Measurements from ENCODE around the gene IPCEF1.

The IPCEF1 gene

GRCh38 chr6:154378518-154378917 is 21.9 kb upstream of the IPCEF1 start:
- intact Hi-C loops (cut with DNase I), result no loop called here
- DNase-seq, result no peak

- DNase-seq, result no peak
- intact Hi-C loops (cut with DNase I), result no loop called here
Measured at GRCh38 chr6:154377726-154378125, 21.1 kb upstream of the IPCEF1 start.

DNA sequence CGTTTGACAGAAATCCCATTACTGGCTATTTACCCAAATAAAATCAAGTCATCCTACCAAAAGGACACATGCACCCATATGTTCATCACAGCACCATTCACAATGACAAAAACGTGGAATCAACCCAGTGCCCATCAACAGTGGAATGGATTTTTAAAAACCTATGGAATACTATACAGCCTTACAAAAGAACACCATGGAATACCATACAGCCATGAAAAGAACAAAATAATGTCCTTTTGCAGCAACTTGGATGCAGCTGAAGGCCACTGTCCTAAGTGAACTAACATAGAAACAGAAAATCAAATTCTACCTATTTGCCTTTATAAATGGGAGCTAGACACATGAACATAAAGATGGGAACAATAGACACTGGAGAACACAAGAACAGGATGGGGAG is 17.4 kb upstream of the IPCEF1 start:
- intact Hi-C loops (cut with DNase I), result no loop called here
- peak in 1 of 42 donors; percentile 12 for DNase-seq

GRCh38 chr6:154371281-154371680 is 14.7 kb upstream of the IPCEF1 start:
- no peak for DNase-seq
- intact Hi-C loops (cut with DNase I), result no loop called here

DNA sequence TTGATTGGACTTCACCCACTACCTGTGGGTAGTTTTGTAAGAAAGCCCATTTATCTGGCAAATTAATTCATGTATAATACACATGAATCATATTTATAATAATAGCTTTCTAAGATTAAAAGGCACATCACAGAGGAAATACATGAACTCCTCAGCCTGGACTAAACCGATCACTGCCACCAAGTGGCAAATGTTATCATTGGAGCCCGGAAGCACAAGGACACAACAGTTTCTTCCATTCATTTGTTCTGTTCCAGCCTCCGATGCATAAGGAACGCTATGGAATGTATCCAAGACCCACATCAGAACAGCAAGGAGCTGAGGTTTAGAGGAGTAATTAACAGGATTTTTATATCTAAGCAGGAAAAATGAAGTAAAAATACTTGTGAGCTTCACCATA is 13.9 kb upstream of the IPCEF1 start:
- intact Hi-C loops (cut with DNase I), result no loop called here
- peak in 33 of 42 donors; percentile 18 to 77 (median 48) for DNase-seq

GRCh38 chr6:154367839-154368695 is 11.5 kb upstream of the IPCEF1 start:
- intact Hi-C loops (cut with DNase I), result no loop called here
- DNase-seq, result no peak

- intact Hi-C loops (cut with DNase I), result no loop called here
- no peak for DNase-seq
Measured at GRCh38 chr6:154367336-154367735, 10.7 kb upstream of the IPCEF1 start.

GRCh38 chr6:154363821-154364220 is 7.2 kb upstream of the IPCEF1 start:
- intact Hi-C loops (cut with DNase I), result no loop called here
- no peak for DNase-seq

- no peak for DNase-seq
- intact Hi-C loops (cut with DNase I), result no loop called here
Measured at GRCh38 chr6:154361476-154361875, 4.9 kb upstream of the IPCEF1 start.

DNA sequence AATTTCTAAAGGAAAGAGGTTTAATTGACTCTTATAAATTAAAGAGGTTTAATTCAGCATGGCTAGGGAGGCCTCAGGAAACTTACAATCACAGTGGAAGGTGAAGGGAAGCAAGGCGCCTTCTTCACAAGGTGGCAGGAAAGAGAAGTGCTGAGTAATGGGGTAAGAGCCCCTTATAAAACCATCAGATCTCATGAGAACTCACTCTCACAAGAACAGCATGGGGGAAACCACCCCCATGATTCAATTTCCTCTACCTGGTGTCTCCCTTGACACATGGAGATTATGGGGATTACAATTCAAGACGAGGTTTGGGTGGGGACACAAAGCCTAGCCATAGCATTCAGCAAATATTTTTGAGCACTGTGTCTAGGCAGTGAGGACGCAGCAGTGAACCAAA is 3.9 kb upstream of the IPCEF1 start:
- intact Hi-C loops (cut with DNase I), result no loop called here
- no peak for DNase-seq

- intact Hi-C loops (cut with DNase I), result no loop called here
- DNase-seq, result no peak
Measured at GRCh38 chr6:154359679-154360078, 3.1 kb upstream of the IPCEF1 start.

DNA sequence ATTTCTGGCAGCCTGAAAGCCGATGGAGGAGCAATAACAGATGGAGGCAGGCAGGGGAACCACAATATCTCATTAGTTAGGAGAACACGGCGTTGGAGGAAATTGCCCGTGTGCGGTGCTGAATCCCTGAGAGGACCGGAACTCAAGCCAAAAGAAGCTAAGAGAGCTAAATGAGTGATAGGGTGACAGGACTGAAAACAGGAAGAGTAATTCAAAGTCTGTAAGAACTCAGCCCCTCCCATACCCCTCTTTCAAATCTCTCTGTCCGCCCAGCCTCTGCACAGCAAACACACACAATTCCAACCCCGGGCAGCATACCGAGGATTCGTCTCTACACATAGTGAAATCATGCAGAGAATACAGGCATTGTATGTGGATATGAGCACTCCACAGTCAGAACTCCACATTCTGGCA is 2.6 kb upstream of the IPCEF1 start:
- intact Hi-C loops (cut with DNase I), result no loop called here
- peak in 5 of 42 donors; percentile 8 to 52 (median 18) for DNase-seq

- DNase-seq, result peak in 1 of 42 donors; percentile 24
- intact Hi-C loops (cut with DNase I), result no loop called here
Measured at GRCh38 chr6:154358019-154358545, 1.5 kb upstream of the IPCEF1 start.

DNA sequence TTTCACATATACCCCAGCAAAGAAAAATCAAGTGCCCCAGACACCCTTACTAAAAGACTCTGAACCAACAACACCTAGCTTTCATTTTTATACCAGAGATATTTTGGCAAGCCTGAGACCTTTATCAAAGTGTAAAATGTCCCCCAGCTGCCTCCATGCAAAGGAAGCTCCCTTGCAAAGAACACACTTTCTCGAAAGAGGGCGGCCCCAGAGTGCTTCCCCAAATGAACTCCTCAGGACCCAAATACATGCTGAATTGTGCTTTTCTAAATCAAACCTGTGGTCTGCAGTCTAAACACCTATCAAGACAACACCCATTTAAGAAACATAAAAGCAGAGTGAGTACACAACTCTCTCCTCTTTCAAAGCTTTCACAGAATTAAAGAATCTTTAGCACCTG is 490 bp downstream of the IPCEF1 start:
- intact Hi-C loops (cut with DNase I), result no loop called here
- no peak for DNase-seq

DNA sequence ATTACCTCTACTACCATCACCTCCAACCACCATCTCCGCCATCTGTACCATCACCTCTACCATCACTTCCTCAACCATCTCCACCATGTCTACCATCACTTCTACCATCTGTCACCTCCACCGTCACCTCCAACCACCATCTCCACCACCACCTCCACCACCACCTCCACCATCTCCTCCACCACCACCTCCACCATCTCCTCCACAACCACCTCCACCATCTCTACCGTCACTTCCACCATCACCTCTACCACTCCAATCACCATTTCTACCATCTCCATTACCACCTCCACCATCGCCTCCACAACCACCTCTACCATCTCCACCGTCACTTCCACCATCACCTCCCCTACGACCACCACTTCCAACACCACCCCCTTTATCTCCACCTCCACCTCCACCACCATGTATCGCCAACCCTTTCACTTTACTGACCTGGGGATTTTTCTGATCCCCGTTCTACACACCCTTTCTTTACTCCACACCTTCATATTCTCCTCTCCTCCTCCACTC is 2.3 kb downstream of the IPCEF1 start:
- intact Hi-C loops (cut with DNase I), result no loop called here
- no peak for DNase-seq

GRCh38 chr6:154353626-154354025 is 3.0 kb downstream of the IPCEF1 start:
- intact Hi-C loops (cut with DNase I), result no loop called here
- no peak for DNase-seq

DNA sequence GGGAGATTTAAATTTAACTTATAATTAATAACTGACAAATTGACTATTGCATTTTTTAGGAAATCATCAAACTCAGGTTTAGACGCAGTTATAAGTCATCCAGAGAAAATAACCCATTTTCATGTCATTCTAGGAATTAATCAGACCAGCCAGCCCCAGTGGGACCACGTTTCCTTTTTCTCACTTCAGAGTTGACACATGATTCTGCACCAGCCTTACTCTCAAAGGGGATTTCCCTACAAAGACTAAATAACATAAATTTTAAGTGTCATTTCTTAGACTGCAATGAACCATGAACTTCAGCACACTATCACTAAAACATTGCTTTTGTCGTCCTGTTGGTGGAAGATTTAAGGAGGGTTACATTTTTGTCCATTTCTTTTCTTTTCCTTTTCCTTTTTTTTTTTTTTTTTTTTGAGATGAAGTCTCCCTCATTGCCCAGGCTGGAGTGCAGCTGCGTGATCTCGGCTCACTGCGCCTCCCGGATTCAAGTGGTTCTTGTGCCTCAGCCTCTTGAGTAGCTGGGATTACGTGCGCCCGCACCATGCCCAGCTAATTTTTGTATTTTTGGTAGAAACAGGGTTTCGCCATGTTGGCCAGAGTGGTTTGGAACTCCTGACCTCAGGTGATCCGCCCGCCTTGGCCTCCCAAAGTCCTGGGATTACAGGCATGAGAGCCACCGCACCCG is 3.6 kb downstream of the IPCEF1 start:
- no peak for DNase-seq
- intact Hi-C loops (cut with DNase I), result no loop called here

DNA sequence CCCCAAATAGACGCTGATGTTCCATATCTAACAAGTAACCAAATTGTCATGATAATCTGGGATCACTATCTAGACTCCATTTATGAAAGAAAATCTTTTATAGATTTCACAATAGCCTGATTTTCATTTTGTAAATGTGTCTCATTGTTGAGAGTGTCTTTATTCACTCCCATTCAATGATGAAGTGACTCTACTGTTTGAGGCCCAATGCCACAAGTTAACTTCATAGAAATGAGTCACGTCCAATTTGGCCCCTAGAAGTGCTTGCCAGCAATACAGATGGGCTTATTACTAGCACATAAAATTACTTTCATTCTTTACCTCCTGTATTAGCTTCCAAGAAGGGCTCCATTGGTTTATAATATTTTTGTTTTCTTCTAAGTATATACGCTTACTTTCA is 6.3 kb downstream of the IPCEF1 start:
- DNase-seq, result peak in 1 of 42 donors; percentile 43
- intact Hi-C loops (cut with DNase I), result no loop called here

- DNase-seq, result no peak
- intact Hi-C loops (cut with DNase I), result no loop called here
Measured at GRCh38 chr6:154347981-154348380, 8.6 kb downstream of the IPCEF1 start.

- intact Hi-C loops (cut with DNase I), result no loop called here
- DNase-seq, result no peak
Measured at GRCh38 chr6:154345811-154346210, 10.8 kb downstream of the IPCEF1 start.
